Measurements from ENCODE around the gene PPP1R9B. TPM values are rescaled to one million over a fixed set of nuclear protein-coding genes. Genes with fewer than 3 reads are reported as not detected.

The PPP1R9B gene
- total and polyA plus RNA-seq, 2 experiments from 2014 or later, result 6.2 to 59.4 TPM

DNA sequence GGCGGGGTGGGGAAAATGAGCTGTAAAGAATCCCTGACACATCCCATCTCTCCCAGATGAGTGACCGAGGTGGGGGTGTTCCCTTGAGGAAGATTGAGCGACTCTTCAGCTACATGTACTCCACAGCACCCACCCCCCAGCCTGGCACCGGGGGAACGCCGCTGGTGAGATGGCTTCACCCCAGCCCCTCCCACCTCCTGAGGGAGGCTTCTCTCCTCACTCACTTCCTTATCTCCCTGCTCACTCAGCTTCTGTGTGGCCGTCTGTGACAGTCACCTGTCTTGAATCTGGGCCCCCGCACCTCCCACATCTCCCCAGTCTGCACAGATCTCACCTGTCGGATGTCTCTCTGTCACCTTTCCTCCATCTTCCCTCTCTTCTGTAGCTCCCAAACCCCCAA is 41.9 kb downstream of the PPP1R9B start:
- Histone ChIP-seq H3K9me3 (ENCODE audit: low read depth) (no peaks in the 10 kb centered on the region), H3K27ac (peak overlapping the region; percentile 82), H3K4me3 (no peak overlapping the region), H3K27me3 (no peaks in the 10 kb centered on the region), H3K36me3 (peaks cover 12% of the 10 kb centered on the region), H3K4me1 (ENCODE audit: low read depth) (peaks cover 42% of the 10 kb centered on the region)
- no peak for DNase-seq (ENCODE audit: low read depth in 1 of 2, low spot score in 1 of 2)
- TF ChIP-seq, protein P1, sequence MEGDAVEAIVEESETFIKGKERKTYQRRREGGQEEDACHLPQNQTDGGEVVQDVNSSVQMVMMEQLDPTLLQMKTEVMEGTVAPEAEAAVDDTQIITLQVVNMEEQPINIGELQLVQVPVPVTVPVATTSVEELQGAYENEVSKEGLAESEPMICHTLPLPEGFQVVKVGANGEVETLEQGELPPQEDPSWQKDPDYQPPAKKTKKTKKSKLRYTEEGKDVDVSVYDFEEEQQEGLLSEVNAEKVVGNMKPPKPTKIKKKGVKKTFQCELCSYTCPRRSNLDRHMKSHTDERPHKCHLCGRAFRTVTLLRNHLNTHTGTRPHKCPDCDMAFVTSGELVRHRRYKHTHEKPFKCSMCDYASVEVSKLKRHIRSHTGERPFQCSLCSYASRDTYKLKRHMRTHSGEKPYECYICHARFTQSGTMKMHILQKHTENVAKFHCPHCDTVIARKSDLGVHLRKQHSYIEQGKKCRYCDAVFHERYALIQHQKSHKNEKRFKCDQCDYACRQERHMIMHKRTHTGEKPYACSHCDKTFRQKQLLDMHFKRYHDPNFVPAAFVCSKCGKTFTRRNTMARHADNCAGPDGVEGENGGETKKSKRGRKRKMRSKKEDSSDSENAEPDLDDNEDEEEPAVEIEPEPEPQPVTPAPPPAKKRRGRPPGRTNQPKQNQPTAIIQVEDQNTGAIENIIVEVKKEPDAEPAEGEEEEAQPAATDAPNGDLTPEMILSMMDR (IDR thresholded peaks at IDR 0.05; ENCODE audit: low read depth, low read length), result no peak

DNA sequence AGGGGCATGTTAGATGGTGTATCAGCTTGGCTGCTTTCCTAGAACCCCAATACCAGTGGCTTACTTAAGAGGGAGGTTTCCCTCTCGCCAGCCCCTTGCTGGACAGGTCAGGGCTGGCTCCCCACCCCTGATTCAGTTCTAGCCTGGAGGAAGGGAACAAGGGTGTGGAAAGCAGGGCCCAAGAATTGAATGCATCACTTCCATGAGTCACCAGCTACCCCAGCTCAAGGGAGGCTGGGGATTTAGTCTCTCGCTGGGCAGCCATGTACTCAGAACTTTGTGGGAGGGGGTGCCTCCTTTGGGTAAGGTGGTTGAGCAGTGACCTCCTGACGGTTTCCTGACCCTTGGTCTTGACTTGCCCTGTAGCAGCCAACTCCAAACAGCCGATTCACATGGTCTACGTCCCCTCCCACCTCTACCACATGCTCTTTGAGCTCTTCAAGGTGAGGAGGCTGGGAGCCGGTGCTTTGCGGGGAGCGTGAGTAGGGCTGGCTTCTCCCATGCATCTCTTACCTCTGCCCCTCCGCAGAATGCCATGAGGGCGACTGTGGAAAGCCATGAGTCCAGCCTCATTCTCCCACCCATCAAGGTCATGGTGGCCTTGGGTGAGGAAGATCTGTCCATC is 42.6 kb downstream of the PPP1R9B start:
- no peak for DNase-seq (ENCODE audit: low read depth in 1 of 2, low spot score in 1 of 2)
- no peaks in the 10 kb centered on the region for H3K9me3 ChIP-seq (ENCODE audit: low read depth)
- peaks cover 36% of the 10 kb centered on the region for H3K4me1 ChIP-seq (ENCODE audit: low read depth)
- H3K36me3 ChIP-seq, result peaks cover 12% of the 10 kb centered on the region
- H3K27me3 ChIP-seq, result no peaks in the 10 kb centered on the region
- TF ChIP-seq, protein P1 (IDR thresholded peaks at IDR 0.05; ENCODE audit: low read depth, low read length), result no peak
- H3K27ac ChIP-seq, result peak overlapping the region; percentile 82
- H3K4me3 ChIP-seq, result no peak overlapping the region

DNA sequence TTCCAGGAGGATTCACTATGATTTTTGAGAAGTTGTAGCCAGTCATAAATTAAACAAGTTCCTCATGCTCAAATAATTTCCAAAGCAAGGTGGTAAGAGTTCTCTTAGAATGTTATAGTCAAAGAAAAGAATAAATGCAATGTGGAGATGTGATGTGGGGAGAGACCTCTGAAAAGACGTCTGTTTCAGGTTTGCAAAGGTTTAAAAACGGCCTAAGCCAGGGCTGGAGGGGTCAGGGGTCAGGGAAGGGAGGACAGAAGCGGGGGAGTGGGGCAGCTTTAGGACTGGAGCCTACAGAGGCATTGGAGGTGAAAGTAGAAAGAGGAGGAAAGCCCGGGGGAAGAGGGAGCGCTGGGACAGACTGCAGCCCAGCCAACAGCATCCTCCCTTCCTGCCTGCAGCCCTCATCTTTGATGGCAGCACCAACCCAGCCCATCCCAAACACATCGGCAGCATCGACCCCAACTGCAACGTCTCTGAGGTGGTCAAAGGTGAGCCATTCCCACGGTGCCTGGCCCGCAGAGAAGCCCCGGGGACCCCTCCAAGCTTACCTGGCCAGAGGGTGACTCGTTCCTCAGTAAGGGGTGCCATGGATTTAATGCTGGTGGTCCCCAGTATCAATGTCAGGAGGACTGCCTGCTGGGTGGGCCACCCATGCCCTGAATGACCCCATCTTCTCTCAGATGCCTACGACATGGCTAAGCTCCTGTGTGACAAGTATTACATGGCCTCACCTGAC is 43.9 kb downstream of the PPP1R9B start:
- no peaks in the 10 kb centered on the region for H3K9me3 ChIP-seq (ENCODE audit: low read depth)
- no peak overlapping the region for H3K27ac ChIP-seq
- no peak overlapping the region for H3K4me3 ChIP-seq
- peaks cover 12% of the 10 kb centered on the region for H3K36me3 ChIP-seq
- peaks cover 35% of the 10 kb centered on the region for H3K4me1 ChIP-seq (ENCODE audit: low read depth)
- DNase-seq (ENCODE audit: low read depth in 1 of 2, low spot score in 1 of 2), result no peak
- H3K27me3 ChIP-seq, result no peaks in the 10 kb centered on the region
- TF ChIP-seq, protein P1 (IDR thresholded peaks at IDR 0.05; ENCODE audit: low read depth, low read length), result no peak

DNA sequence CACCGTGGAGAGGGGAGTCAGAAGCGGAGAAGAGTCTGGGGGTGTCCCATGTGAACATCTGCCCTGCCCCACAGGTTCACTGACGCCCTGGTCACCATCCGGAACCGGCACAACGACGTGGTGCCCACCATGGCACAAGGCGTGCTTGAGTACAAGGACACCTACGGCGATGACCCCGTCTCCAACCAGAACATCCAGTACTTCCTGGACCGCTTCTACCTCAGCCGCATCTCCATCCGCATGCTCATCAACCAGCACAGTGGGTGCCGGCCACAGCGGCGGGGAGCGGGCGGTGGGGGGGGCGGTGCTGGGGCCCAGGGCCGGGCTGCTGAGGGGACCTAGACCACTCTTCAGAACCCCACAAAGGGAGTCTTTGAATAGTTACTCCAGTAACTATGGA is 44.7 kb downstream of the PPP1R9B start:
- peaks cover 36% of the 10 kb centered on the region for H3K4me1 ChIP-seq (ENCODE audit: low read depth)
- no peak for DNase-seq (ENCODE audit: low read depth in 1 of 2, low spot score in 1 of 2)
- peaks cover 12% of the 10 kb centered on the region for H3K36me3 ChIP-seq
- no peaks in the 10 kb centered on the region for H3K27me3 ChIP-seq
- H3K4me3 ChIP-seq, result no peak overlapping the region
- TF ChIP-seq, protein P1 (IDR thresholded peaks at IDR 0.05; ENCODE audit: low read depth, low read length), result no peak
- no peaks in the 10 kb centered on the region for H3K9me3 ChIP-seq (ENCODE audit: low read depth)
- no peak overlapping the region for H3K27ac ChIP-seq

DNA sequence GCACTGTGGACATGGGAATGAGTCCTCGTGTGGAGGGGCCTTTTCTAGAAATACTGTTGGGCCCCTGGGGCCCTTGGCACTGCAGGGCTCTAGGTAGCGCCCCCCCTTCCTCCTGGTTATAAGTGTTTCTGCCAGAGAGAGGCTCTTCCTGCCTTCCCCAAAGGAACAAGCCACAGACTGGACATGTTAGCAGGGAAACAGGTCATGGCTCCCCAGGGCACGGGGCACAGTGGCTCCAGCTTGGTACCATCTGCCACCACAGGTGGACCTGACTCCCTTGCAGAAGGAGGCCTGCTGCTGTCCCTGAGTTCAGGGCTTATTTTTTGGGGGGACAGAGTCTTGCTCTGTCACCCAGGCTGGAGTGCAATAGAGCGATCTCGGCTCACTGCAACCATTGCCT is 46.5 kb downstream of the PPP1R9B start:
- no peak for DNase-seq (ENCODE audit: low read depth in 1 of 2, low spot score in 1 of 2)
- Histone ChIP-seq H3K4me1 (ENCODE audit: low read depth) (peaks cover 33% of the 10 kb centered on the region), H3K27ac (no peak overlapping the region), H3K27me3 (no peaks in the 10 kb centered on the region), H3K36me3 (peaks cover 12% of the 10 kb centered on the region), H3K9me3 (ENCODE audit: low read depth) (no peaks in the 10 kb centered on the region), H3K4me3 (no peak overlapping the region)
- TF ChIP-seq, protein P1 (IDR thresholded peaks at IDR 0.05; ENCODE audit: low read depth, low read length), result no peak
